BE2C (cell line): ENCODE results near the gene MLC1.

Source experiments
- DNase-seq: peaks from one replicate; pipeline ENCODE4 v3.0.0-alpha.2; 2020
- H3K27me3 ChIP-seq: fragments of 250-450 bp; sonication (Bioruptor Pico); 2 replicates; pipeline ENCODE4 v1.5.1; 2020; ENCODE audit warnings: mild to moderate bottlenecking
- H3K36me3 ChIP-seq: fragments of 250-450 bp; sonication (Bioruptor Pico); 2 replicates; pipeline ENCODE4 v1.5.1; 2020; ENCODE audit warnings: mild to moderate bottlenecking
- H3K4me1 ChIP-seq: fragments of 250-450 bp; sonication (Bioruptor Pico); 2 replicates; pipeline ENCODE4 v1.5.1; 2020
- H3K4me3 ChIP-seq: 2 replicates; pipeline ENCODE4 v1.5.1; 2011; ENCODE audit warnings: low read depth, low read length
- H3K9me3 ChIP-seq: fragments of 250-450 bp; sonication (Bioruptor Pico); 2 replicates; pipeline ENCODE4 v1.5.1; 2020
- CTCF ChIP-seq: IDR thresholded peaks from 2 replicates; pipeline ENCODE4 v1.5.1; 2012; ENCODE audit warnings: mild to moderate bottlenecking, low read depth, low read length

Gene MLC1

GRCh38 chr22:50027639-50028537 lies 57.3 kb downstream of the MLC1 start:
- no peaks in the 10 kb centered on the region; the same call in 1 of the 2 replicates for H3K4me1 ChIP-seq
- no peaks in the 10 kb centered on the region for H3K36me3 ChIP-seq
- H3K9me3 ChIP-seq = no peaks in the 10 kb centered on the region
- H3K4me3 ChIP-seq = no peak overlapping the region; the same call in 1 of the 2 replicates
- H3K27me3 ChIP-seq = 0 out of 2 replicates have a peak, but pooled peaks cover 4% of the 10 kb centered on the region
- TF ChIP-seq CTCF = no peak
- DNase-seq = peak; percentile 67

- Histone ChIP-seq H3K4me1 (no peaks in the 10 kb centered on the region; the same call in 1 of the 2 replicates), H3K36me3 (no peaks in the 10 kb centered on the region), H3K27me3 (0 out of 2 replicates have a peak, but pooled peaks cover 4% of the 10 kb centered on the region), H3K9me3 (no peaks in the 10 kb centered on the region), H3K4me3 (no peak overlapping the region)
- no peak for TF ChIP-seq CTCF
- DNase-seq = no peak
These were observed 59.2 kb downstream of the MLC1 start for GRCh38 chr22:50025993-50026392.

GRCh38 chr22:50022171-50022819 lies 62.9 kb downstream of the MLC1 start:
- H3K4me3 ChIP-seq = no peak overlapping the region
- H3K4me1 ChIP-seq = no peaks in the 10 kb centered on the region
- no peak for DNase-seq
- no peaks in the 10 kb centered on the region for H3K27me3 ChIP-seq
- TF ChIP-seq CTCF = no peak
- no peaks in the 10 kb centered on the region for H3K36me3 ChIP-seq
- H3K9me3 ChIP-seq = no peaks in the 10 kb centered on the region

GRCh38 chr22:50020606-50021005 lies 64.6 kb downstream of the MLC1 start:
- Histone ChIP-seq H3K27me3 (no peaks in the 10 kb centered on the region), H3K36me3 (no peaks in the 10 kb centered on the region), H3K4me1 (no peaks in the 10 kb centered on the region), H3K4me3 (no peak overlapping the region), H3K9me3 (no peaks in the 10 kb centered on the region)
- DNase-seq = no peak
- no peak for TF ChIP-seq CTCF

GRCh38 chr22:50019316-50019715 lies 65.9 kb downstream of the MLC1 start:
- no peak for TF ChIP-seq CTCF
- DNase-seq = no peak
- H3K36me3 ChIP-seq = no peaks in the 10 kb centered on the region
- peaks cover 8% of the 10 kb centered on the region for H3K27me3 ChIP-seq
- H3K4me3 ChIP-seq = no peak overlapping the region
- H3K4me1 ChIP-seq = no peaks in the 10 kb centered on the region
- H3K9me3 ChIP-seq = no peaks in the 10 kb centered on the region
